ENCODE measurements around the gene NT5C2.

DNA sequence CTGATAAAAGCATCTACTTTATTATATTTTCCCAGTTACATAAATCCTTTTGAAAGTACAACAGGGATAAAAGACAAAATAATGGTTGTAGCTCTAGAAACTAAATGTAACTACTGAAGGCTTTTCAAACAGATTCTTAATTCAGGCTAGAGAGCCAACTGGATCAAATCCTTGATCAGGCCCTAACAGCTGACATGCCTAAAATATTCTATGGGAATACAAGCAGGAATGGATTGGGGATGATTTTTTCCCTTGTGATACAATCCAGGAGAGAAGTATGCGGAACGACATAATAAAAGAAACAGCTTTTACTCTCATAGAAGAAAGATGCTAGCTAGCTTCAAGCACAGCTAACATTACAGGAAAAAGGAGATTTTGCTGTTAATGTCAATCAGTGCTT is 49.0 kb downstream of the NT5C2 start:
- TF ChIP-seq SMAD4 (CRISPR knock-in tag; IDR thresholded peaks at IDR 0.05), result no peak
- TF ChIP-seq SP1 (CRISPR knock-in tag; conservative IDR thresholded peaks at IDR 0.05), result no peak
- TF ChIP-seq, protein P1, sequence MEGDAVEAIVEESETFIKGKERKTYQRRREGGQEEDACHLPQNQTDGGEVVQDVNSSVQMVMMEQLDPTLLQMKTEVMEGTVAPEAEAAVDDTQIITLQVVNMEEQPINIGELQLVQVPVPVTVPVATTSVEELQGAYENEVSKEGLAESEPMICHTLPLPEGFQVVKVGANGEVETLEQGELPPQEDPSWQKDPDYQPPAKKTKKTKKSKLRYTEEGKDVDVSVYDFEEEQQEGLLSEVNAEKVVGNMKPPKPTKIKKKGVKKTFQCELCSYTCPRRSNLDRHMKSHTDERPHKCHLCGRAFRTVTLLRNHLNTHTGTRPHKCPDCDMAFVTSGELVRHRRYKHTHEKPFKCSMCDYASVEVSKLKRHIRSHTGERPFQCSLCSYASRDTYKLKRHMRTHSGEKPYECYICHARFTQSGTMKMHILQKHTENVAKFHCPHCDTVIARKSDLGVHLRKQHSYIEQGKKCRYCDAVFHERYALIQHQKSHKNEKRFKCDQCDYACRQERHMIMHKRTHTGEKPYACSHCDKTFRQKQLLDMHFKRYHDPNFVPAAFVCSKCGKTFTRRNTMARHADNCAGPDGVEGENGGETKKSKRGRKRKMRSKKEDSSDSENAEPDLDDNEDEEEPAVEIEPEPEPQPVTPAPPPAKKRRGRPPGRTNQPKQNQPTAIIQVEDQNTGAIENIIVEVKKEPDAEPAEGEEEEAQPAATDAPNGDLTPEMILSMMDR (IDR thresholded peaks at IDR 0.05), result no peak
- TF ChIP-seq, protein P2, sequence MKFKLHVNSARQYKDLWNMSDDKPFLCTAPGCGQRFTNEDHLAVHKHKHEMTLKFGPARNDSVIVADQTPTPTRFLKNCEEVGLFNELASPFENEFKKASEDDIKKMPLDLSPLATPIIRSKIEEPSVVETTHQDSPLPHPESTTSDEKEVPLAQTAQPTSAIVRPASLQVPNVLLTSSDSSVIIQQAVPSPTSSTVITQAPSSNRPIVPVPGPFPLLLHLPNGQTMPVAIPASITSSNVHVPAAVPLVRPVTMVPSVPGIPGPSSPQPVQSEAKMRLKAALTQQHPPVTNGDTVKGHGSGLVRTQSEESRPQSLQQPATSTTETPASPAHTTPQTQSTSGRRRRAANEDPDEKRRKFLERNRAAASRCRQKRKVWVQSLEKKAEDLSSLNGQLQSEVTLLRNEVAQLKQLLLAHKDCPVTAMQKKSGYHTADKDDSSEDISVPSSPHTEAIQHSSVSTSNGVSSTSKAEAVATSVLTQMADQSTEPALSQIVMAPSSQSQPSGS (CRISPR knock-in tag; IDR thresholded peaks at IDR 0.05; ENCODE audit: borderline replicate concordance, low read depth), result no peak
- TF ChIP-seq, protein P3, sequence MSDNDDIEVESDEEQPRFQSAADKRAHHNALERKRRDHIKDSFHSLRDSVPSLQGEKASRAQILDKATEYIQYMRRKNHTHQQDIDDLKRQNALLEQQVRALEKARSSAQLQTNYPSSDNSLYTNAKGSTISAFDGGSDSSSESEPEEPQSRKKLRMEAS (CRISPR knock-in tag; IDR thresholded peaks at IDR 0.05), result no peak
- no peak for TF ChIP-seq ZNF263 (CRISPR knock-in tag; IDR thresholded peaks at IDR 0.05; ENCODE audit: low read depth)
- TF ChIP-seq, protein P4, sequence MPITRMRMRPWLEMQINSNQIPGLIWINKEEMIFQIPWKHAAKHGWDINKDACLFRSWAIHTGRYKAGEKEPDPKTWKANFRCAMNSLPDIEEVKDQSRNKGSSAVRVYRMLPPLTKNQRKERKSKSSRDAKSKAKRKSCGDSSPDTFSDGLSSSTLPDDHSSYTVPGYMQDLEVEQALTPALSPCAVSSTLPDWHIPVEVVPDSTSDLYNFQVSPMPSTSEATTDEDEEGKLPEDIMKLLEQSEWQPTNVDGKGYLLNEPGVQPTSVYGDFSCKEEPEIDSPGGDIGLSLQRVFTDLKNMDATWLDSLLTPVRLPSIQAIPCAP (CRISPR knock-in tag; IDR thresholded peaks at IDR 0.05), result no peak
- TF ChIP-seq, protein P5, sequence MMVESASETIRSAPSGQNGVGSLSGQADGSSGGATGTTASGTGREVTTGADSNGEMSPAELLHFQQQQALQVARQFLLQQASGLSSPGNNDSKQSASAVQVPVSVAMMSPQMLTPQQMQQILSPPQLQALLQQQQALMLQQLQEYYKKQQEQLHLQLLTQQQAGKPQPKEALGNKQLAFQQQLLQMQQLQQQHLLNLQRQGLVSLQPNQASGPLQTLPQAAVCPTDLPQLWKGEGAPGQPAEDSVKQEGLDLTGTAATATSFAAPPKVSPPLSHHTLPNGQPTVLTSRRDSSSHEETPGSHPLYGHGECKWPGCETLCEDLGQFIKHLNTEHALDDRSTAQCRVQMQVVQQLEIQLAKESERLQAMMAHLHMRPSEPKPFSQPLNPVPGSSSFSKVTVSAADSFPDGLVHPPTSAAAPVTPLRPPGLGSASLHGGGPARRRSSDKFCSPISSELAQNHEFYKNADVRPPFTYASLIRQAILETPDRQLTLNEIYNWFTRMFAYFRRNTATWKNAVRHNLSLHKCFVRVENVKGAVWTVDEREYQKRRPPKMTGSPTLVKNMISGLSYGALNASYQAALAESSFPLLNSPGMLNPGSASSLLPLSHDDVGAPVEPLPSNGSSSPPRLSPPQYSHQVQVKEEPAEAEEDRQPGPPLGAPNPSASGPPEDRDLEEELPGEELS (CRISPR knock-in tag; IDR thresholded peaks at IDR 0.05), result no peak
- no peak for TF ChIP-seq SOX15 (CRISPR knock-in tag; IDR thresholded peaks at IDR 0.05)
- TF ChIP-seq, protein P6, sequence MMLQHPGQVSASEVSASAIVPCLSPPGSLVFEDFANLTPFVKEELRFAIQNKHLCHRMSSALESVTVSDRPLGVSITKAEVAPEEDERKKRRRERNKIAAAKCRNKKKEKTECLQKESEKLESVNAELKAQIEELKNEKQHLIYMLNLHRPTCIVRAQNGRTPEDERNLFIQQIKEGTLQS (CRISPR knock-in tag; conservative IDR thresholded peaks at IDR 0.05), result no peak
- TF ChIP-seq ZNF671 (CRISPR knock-in tag; IDR thresholded peaks at IDR 0.05), result no peak
- no peak for TF ChIP-seq ATF1 (CRISPR knock-in tag; IDR thresholded peaks at IDR 0.05)
